Measurements from ENCODE around the gene C2orf49. TPM values are rescaled to one million over a fixed set of nuclear protein-coding genes. Genes with fewer than 3 reads are reported as not detected.

C2orf49 gene
- total RNA-seq, 4 donors from 2014 or later: 16.9 to 30.0 (median 20.7) TPM

DNA sequence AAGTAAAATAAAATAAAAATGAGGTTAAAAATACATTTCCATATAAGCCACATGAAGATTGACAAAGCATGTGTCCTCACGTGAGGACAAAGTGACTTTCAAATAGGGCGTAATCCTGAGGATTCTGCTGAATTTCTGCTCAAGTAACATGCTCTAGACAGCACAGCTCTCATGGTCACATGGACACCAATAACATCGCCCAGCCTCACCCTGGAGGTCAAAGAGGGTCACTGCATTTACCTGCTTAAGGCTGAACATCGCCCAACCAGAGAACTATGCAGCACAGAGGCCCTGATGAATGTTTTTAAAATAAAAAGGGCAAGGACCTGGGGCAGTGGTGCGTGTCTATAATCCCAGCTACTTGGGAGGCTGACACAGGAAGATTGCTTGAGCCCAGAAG lies 38.0 kb upstream of the C2orf49 start:
- Histone ChIP-seq H3K36me3 (peaks cover 0 to 48% of the 10 kb centered on the region in 2 donors), H3K27ac (no peak overlapping the region), H3K4me3 (no peak overlapping the region), H3K4me1 (no peaks in the 10 kb centered on the region), H3K27me3 (no peaks in the 10 kb centered on the region), H3K9me3 (no peaks in the 10 kb centered on the region)
- no peak for TF ChIP-seq POLR2A (IDR thresholded peaks at IDR 0.05)
- TF ChIP-seq, protein P1, sequence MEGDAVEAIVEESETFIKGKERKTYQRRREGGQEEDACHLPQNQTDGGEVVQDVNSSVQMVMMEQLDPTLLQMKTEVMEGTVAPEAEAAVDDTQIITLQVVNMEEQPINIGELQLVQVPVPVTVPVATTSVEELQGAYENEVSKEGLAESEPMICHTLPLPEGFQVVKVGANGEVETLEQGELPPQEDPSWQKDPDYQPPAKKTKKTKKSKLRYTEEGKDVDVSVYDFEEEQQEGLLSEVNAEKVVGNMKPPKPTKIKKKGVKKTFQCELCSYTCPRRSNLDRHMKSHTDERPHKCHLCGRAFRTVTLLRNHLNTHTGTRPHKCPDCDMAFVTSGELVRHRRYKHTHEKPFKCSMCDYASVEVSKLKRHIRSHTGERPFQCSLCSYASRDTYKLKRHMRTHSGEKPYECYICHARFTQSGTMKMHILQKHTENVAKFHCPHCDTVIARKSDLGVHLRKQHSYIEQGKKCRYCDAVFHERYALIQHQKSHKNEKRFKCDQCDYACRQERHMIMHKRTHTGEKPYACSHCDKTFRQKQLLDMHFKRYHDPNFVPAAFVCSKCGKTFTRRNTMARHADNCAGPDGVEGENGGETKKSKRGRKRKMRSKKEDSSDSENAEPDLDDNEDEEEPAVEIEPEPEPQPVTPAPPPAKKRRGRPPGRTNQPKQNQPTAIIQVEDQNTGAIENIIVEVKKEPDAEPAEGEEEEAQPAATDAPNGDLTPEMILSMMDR (IDR thresholded peaks at IDR 0.05): no peak
- no peak for TF ChIP-seq POLR2AphosphoS5 (IDR thresholded peaks at IDR 0.05)
- TF ChIP-seq EP300 (IDR thresholded peaks at IDR 0.05): no peak
- no peak for ATAC-seq
- WGBS, 2 donors (ENCODE audit: low coverage in 1 of 2): 90% methylated on average over 5 of the region's 5 CpGs; no CpG with 5 or more reads in 1 of the 2 donors

DNA sequence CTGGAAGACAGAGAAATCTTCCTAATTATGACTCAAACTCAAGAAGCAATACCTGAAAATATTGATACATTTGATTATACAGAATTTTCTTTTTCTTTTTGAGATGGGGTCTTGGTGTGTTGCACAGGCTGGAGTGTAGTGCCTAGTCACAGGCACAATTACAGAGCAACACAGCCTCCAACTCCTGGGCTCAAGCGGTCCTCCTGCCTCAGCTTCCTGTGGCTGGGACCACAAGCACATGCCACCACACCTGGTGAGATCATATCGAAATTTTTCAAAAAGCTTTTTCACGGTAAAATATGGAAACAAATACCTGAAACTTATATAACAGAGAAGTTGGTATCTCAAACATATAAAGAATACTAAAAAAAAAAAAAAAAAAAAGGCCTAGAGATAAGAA lies 35.7 kb upstream of the C2orf49 start:
- H3K9me3 ChIP-seq: no peaks in the 10 kb centered on the region
- H3K4me1 ChIP-seq: no peaks in the 10 kb centered on the region
- WGBS, 2 donors (ENCODE audit: low coverage in 1 of 2): 100% methylated on average over 3 of the region's 3 CpGs; no CpG with 5 or more reads in 1 of the 2 donors
- no peaks in the 10 kb centered on the region for H3K27me3 ChIP-seq
- H3K27ac ChIP-seq: no peak overlapping the region
- TF ChIP-seq POLR2A (IDR thresholded peaks at IDR 0.05) (no peak), POLR2AphosphoS5 (IDR thresholded peaks at IDR 0.05) (no peak), EP300 (IDR thresholded peaks at IDR 0.05) (no peak)
- TF ChIP-seq, protein P1 (IDR thresholded peaks at IDR 0.05): no peak
- H3K36me3 ChIP-seq: peaks cover 0 to 43% of the 10 kb centered on the region in 2 donors
- no peak overlapping the region for H3K4me3 ChIP-seq
- ATAC-seq: no peak

DNA sequence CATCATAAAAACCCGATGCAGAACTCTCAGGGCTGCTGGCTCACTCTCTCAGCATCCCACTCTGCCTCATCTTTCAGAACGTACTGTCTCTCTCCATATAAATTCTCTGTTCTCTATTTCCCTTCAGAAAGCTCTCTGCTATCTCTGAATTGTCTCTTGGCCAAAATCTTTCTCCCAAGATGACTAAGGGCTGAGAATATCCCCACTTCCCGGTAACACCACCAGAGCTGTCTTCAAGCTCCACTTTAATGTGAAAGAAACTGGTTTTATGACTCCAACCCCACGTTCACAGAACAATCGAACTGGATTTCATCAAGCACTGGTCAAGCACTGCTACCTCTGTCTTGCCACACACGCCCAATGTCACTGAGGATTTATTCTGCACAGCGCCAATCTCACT lies 30.2 kb upstream of the C2orf49 start:
- WGBS, 2 donors (ENCODE audit: low coverage in 1 of 2): 72 to 82% methylated on average over 5 to 6 of the region's 7 CpGs
- ATAC-seq: no peak
- Histone ChIP-seq H3K27ac (no peak overlapping the region), H3K36me3 (peaks cover 0 to 42% of the 10 kb centered on the region in 2 donors), H3K9me3 (no peaks in the 10 kb centered on the region), H3K4me1 (no peaks in the 10 kb centered on the region), H3K27me3 (no peaks in the 10 kb centered on the region), H3K4me3 (no peak overlapping the region)
- TF ChIP-seq, protein P1 (IDR thresholded peaks at IDR 0.05): no peak
- TF ChIP-seq POLR2AphosphoS5 (IDR thresholded peaks at IDR 0.05): no peak
- no peak for TF ChIP-seq EP300 (IDR thresholded peaks at IDR 0.05)
- TF ChIP-seq POLR2A (IDR thresholded peaks at IDR 0.05): no peak

DNA sequence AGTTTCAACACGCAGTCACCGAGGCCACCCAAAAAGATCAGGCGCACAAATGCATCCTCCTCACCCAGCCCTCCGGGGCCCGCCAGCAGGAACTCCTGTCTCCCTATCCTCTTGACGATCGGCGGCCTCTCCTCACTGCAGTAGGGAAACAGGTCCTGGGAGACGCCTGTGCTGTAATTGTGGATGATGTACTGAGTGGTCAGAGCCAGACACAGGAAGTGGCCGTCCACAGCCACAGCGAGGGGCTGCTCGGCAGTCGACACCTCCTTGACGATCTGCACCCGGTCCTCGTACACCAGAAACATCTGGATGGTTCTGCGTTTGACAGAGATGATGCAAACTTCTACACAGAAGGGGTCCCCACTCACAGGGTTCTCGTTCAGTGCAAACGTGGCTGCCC lies 29.8 kb upstream of the C2orf49 start:
- Histone ChIP-seq H3K4me1 (no peaks in the 10 kb centered on the region), H3K9me3 (no peaks in the 10 kb centered on the region), H3K36me3 (peaks cover 0 to 42% of the 10 kb centered on the region in 2 donors), H3K4me3 (no peak overlapping the region), H3K27ac (no peak overlapping the region), H3K27me3 (no peaks in the 10 kb centered on the region)
- ATAC-seq: no peak
- TF ChIP-seq, protein P1 (IDR thresholded peaks at IDR 0.05): no peak
- no peak for TF ChIP-seq POLR2AphosphoS5 (IDR thresholded peaks at IDR 0.05)
- no peak for TF ChIP-seq EP300 (IDR thresholded peaks at IDR 0.05)
- TF ChIP-seq POLR2A (IDR thresholded peaks at IDR 0.05): no peak
- WGBS, 2 donors (ENCODE audit: low coverage in 1 of 2): 86% methylated on average over 8 of the region's 19 CpGs; no CpG with 5 or more reads in 1 of the 2 donors

DNA sequence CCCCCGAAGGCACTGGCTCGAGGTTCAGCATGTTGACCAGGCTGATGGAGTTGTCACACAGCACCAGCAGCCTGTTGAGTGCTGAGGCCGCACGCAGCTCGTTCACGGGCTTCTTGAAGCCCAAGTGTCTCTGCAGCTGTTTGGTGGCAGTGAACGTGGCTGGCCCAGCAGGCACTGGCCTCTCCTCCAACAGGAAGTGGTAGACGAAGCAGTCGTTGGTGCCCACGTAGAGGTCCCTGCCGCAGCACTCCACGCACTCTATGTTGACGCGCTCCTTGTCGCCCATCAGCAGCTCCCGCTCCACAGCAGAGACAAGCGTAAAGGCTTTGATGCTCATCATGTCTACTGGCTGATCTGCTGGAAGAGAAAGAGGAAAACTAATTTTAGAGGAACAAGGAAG lies 29.4 kb upstream of the C2orf49 start:
- no peaks in the 10 kb centered on the region for H3K9me3 ChIP-seq
- TF ChIP-seq, protein P1 (IDR thresholded peaks at IDR 0.05): no peak
- TF ChIP-seq POLR2AphosphoS5 (IDR thresholded peaks at IDR 0.05): no peak
- no peak for ATAC-seq

More for the DNA sequence above, 29.4 kb upstream of the C2orf49 start:
- H3K27me3 ChIP-seq: no peaks in the 10 kb centered on the region
- no peak overlapping the region for H3K27ac ChIP-seq
- no CpG with 5 or more reads among the region's 17 CpGs for WGBS, 2 donors (ENCODE audit: low coverage in 1 of 2)
- no peaks in the 10 kb centered on the region for H3K4me1 ChIP-seq
- H3K36me3 ChIP-seq: peaks cover 0 to 42% of the 10 kb centered on the region in 2 donors
- H3K4me3 ChIP-seq: no peak overlapping the region
